TTC549 (cell line): Measurements from ENCODE around the gene KIRREL1.
A peak's percentile ranks its signal among the peaks of the same experiment; 100 is the strongest.
"Not testable (repeated sequence)": the region's sequence is repeated elsewhere in the genome, so short reads cannot be mapped to it uniquely, and the experiment has no call there.

Experiments
- FAIRE-seq: peaks from 2 replicates; lab custom pipeline; 2012; peaks lifted over from hg19 to GRCh38; lab: Jason Lieb, UNC

Gene KIRREL1

DNA sequence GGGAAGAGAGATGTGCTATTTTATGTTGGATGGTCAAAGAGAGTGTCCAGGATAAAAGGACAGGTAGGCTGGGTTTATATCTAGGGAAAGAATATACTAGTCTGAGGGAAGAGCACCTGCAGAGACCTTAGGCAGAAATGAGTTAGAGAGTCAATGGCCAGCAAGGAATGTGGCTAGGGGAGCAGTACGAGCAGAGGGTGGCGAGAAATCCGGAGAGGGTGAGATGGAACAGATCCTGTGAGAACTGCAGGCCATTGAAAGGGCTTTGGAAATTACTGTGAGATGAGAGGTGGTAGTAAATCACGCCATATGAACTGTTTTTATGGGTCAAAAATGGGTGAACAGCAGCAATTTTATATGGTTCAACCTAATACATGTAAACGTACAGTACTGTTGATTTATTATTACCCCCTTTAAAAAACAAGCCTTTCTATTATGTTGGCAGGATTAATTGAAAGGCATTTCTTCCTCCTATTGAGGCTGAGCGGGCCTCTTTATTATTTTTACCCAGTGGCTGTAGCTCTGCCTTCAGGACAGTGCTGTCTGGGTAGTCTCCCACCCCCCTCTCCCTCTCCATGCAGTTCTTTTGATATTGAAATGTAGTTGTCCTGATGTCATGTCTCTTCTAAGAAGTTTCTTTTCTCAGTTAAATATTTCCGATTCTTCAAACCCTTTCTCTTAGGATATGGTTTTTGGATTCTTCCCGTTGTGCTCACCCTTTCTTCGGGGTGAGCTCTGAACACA is 112.1 kb downstream of the KIRREL1 start:
- FAIRE-seq, result no peak

DNA sequence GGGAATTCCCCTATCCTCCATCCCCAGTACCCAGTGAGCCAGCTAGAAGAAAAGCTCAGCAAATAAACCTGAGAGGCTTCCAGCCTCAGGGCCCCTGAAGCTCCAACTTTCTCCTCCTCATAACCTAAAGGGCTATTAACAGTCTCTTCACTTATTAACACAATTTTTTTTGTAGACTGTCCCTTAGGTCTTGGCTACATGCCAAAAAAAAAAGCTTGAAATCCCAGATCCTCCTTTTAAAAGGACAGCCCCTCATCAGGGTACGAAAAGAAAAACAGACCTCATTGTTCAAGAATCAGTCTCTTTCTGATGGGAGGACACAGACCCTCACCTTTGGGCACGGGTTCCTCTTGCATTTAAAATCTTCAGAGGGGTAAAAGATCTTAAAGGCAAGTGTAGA is 114.5 kb downstream of the KIRREL1 start:
- FAIRE-seq, result no peak

DNA sequence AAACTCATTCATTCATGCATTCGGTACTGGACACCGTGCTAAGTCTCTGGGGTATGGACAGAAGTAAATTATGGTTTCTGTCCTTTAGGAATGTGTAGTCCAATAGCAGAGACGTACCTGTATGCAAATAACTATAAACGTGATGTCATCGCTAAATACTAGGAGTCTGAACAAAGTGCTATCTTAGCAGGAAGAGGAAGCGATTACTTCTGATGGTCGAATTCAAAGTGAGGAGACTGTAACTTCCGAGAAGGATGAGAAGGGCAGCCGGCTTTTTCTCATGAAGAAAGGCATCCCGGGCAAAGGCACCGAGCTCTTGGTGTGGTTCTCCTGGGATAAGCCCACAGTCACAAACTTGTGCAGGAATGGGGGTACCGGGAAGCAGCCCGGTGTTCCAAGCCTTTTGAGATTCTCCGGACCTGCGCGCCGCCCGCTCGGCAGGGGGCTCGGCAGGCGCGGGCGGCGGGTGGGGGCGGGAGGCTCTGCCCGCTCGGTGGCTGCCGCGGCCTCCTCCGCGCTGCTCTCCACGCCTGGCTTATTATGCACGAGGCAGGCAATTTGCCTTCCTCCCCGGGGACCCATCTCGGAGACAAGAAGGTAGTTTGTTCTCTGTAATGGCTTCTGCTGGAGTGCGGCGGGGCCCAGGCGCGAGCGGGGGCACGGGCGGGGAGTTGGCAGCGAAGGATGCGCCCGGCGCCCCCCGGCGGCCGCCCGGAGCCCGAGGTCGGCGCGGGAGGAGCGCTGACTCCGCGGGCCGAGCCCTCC is 119.7 kb downstream of the KIRREL1 start:
- FAIRE-seq, result no peak

DNA sequence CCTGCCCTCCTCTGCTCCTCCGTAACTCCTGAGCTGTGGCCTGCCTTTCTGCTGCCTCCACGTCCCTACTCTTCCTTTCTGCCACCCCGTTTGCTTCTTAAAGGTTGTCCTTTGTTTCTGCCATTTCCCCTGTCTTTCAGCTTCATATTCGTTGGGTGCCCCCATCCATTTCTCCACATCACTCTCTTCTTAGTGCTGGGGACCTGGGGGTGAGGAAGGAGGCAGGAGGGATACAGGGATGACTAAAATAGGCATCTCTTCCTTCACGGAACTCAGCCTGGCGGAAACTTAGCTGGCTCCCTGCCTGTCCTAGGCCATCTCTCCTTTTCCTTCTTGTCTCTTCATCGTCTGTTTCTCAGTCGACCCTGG is 120.3 kb downstream of the KIRREL1 start:
- FAIRE-seq, result no peak

DNA sequence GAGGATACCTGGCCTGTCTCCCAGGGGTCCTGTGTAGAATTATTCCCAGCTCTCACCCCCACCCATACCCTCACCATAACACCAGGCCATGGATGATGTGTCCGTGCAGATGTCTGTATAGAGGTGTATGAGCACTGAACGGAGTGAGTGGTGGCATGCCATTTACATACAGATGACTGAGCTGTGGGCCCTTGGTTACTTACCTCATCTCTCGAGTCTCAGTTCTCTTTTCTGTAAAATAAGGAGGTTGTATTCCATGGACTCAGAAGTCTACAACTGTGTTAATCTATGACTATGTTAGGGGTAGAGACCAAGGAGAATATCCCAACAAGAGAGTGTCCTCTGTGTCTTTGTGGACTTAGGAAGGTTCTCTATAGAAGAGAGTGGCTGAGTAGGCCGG is 121.7 kb downstream of the KIRREL1 start:
- FAIRE-seq, result no peak

DNA sequence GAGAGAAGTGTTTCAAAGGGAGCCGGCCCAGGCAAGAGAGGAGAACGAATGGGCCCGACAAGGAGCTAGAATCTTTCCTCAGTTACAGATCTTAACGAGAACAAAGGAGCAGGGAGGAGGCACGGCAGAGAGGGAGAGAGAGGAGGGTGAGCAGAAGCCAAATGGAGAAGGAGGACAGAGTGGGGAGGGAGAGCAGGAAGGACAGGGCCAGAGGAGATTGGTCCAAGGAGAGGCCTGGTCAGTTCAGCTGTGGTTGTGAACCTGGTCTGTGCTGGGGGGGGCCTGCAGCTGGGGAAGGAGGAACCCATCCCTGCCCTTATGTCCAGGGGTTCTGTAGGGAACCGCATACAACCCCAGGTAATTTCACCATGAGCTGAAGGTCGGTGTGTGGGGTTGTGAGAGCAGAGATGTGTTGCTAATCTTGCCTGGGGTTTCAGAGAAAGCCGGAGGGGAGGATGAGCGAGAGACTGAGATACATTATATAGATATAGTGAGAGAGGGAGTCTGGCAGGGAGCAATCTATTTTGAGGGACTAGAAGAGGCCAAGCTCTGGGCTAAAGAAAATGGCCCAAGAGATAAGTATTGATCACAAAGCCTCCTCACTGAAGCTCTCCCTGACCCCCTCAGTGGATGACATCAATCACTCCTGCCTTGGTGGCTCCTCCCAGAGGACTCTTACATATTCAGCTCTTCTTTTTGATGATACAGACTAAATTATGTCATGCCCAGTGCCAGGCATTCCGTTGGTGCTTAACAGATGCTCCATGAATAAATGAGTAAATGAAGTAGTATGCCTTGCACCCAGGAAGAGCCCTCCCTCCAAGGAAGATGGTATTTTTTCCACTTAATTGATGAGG is 123.1 kb downstream of the KIRREL1 start:
- no peak for FAIRE-seq

DNA sequence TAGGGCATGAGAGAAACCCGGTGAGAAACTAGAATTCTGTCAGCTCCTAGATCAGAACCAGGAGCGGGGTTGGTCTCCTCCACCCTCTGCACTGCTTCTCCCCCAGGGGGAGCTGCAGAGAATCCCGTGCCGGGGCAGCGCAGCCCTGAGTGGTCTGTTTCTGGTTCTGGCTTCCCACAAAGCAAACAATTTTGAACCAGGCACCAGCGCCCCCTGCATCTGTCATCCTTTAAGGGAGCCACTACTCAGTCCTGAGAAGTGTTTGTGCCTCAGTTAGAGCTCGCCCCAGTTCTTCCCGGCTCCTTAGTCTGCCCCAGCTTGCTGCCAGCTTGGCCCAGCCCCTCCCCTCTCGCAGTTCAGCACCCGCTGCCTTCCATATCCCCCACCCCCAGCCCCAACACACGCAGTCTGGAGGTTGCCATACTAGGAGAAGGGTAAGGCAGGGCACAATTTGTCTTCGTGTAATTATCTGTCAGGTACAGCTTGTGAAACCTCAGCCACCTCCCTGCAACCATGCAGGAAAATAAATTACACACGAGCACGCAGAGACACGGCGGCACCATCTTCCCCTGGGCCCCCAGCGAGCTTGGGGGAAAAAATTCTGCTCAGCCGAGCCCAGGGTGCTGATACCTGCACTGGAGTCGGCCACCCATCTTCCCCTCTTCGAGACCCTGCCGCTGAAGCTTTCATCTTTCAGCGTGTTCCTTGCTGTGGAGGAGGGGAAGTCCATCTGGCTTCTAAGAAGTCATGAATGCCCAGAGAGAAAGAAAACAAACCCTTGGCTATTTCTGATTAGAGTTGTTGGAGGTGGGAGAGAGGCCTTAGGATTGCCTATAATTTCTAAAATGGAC is 124.6 kb downstream of the KIRREL1 start:
- FAIRE-seq, result no peak

DNA sequence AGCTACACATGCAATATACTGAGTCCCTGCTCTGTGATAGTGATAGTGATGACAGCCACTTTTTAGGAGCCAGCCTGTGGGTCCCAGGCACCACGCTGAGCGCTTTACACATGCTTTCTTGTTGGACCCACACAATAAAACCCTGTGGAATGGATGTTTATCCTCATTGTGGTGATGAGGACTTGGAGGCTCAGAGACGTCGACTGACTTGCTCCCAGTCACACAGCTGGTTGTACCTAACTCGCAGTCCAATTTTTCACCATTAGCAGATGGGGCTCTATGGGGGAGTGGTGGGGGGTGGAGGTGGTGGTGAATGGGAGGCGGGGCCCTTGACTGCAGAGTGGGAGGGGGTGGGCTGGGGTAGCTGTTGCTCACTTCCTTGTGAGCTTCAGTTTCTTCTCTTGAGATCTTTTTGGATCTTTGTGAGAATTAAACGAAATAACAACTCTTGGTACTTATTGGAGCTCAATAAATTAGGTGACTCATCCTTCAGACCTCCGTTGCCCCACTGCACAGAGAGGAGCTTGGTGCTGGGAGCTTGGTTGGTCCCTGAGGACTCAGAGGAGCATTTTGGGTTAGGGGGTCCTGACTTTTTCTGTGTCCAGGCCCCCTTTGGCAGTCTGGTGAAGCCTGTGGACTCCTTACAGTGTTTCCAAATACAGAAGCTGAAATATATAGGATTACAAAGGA is 125.4 kb downstream of the KIRREL1 start:
- FAIRE-seq, result no peak

DNA sequence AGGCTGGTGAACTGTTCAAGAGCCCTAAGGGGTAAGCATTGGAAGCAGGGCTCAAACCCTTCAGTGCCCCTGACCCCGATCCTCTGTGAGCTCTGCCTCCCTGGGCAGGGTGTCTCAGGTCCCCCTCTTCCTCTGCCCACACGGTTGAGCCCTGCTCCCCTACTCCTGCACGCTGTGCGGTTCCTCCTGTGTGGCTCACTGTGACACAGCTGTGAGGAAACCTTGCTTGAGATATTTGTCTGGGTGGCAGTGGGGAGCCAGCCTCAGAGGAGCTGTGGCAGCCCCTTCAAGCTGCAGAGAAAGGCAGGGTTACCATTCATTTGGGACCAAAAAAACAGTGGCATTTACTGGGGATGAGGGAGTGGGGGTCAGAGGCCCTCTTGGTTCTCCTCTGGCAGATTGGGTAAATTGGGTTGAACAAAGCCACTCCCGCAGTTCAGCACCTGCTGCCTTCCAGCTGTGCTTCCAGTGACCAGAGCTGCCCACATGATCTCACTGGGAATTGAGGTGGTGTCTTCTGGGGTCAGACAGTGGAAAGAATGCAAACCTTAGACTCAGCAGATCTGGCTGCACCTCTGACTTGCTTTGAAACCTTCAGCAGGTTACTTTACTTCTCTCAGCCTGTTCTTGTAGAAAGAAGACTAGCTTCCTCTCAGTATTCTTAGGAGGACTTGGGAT is 126.7 kb downstream of the KIRREL1 start:
- no peak for FAIRE-seq

DNA sequence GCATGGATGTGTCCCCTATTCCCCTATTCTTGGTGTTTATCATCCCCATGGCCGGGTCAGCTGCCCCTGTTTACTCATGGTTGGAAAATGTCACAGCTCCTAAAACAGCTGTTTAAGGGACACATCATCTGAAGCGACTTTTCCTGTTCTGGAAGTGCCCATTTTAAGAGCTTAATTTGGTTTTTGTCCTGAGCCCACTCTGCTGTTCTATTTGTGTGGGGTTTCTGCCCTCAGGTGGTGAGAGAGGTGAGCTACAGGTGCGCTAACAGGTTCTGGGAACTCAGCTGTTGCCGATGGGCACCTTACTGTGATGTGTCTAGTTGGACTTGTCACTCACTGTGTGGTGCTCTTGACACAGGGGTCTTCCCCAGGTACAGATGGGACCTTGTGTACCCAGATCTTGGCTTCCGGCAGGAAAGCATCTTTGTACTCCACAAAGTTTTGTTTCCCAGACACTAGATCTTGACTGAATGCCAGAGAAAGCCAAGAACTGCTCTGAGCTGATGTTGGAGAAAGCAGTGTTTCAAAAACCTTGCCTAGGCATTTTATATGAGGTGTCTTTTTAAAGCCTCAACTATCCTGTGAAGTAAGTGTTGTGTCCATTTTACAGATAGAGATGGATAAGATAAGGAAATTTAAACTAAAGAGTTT is 128.3 kb downstream of the KIRREL1 start:
- peak; percentile 37 for FAIRE-seq

DNA sequence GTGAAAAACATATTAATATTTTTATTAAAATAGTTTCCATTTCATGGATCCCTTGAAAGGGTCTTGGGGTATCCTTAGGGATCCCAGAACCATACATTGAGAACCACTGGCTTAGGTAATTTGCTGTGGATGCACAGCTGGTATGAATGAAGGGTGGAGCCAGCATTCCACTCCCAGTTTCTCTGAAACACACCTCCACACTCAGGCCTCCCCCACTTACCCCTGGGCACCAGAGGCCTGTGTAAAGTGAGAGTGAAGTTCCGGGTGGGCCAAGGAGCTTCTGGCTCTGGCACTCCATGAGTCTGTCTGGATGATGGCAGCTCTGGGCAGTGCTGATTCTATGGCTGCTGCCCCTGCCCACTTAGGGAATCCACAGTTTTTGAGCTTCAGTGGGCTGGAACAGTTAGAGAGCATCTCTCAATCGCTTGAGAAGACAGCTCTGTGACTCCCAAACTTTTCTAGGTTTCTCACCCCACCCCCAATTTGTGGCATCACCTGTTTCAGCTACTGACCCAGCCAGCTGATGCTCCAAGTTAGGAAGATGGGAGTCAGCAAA is 129.5 kb downstream of the KIRREL1 start:
- no peak for FAIRE-seq

DNA sequence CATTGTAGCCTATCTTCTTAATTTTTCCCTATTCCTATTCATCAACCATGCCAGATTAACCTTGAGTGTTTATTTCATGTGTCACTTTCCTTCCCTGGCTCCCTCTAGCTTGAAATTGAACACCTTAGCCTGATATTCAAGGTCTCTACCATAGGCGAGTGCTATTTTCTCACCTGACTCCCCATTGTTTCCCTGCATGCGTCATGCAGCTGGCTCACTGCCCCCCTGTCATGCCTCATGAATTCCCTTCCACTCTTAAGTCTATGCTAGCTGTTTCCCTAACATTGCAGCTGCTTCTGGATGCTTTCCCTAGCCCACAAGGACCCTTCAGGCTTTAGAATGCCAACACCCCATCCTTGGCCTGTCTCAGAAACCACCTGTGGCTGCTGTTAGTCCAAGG is 130.6 kb downstream of the KIRREL1 start:
- no peak for FAIRE-seq

DNA sequence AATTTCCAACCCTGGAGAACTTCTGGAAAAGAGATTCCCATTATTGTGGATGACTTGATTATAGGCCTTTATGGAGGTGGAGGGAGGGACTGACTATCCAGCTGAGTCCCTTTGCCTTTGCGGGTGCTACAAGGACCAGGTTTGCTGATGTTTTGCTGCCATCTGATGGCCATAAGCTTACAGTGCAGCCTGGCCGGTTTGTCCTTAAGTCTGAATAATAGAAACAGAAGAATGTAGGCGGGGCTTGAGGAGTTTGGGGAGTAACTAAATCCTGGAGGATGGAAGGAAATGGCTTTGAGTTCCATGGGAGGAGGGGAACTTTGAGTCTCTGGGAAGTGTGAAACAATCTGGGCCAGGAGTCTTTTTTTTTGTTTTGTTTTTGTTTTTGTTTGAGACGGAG is 131.6 kb downstream of the KIRREL1 start:
- peak; percentile 99 for FAIRE-seq

DNA sequence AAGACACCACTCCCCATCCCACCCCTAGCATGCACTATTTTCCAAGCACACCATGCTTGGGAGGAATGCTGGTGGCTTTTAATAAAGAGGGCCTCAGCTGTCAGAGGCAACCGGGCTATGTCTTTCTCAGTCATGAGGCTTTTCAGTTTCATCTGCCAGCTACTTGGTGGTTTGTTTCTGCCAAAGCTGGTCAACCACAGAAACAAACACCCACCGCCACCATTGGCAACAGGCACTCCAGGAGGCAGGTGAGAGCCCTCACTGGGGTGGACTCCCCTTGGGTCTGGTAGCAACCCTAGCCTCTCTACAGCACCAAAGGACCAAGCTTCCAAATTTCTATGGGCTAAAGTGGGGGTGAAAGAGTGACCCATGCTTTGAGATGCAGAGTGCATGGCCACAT is 133.0 kb downstream of the KIRREL1 start:
- no peak for FAIRE-seq

DNA sequence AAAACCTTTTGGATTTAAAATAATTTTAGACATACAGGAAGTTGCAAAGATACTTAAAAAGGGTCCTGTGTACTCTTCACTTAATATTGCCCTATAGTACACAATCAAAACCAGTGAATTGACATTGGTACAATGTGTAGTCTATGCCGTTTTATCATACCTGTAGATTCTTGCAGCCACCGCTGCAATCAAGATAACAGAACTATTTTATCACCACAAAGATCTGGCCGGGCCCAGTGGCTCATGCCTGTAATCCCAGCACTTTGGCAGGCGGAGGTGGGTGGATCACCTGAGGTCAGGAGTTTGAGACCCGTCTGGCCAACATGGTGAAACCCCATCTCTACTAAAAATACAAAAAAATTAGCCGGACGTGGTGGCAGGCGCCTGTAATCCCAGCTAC is 135.1 kb downstream of the KIRREL1 start:
- not testable (repeated sequence) for FAIRE-seq

DNA sequence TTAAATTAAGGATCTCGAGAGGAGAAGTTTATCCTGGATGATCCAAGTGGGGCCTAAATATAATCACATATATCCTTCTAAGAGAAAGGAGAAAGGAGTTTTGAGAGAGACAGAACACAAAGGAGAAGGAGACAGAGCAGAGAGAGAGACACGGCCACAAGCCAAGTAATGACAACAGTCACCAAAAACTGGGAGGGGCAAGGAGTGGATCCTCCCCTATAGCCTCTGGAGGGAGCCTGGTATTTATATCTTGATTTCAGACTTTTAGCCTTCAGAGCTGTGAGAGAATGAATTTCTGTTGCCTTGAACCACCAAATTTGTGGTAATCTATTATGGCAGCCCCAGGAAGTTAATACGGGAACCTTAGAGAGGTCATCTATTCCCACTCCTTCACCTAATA is 137.8 kb downstream of the KIRREL1 start:
- FAIRE-seq, result no peak

DNA sequence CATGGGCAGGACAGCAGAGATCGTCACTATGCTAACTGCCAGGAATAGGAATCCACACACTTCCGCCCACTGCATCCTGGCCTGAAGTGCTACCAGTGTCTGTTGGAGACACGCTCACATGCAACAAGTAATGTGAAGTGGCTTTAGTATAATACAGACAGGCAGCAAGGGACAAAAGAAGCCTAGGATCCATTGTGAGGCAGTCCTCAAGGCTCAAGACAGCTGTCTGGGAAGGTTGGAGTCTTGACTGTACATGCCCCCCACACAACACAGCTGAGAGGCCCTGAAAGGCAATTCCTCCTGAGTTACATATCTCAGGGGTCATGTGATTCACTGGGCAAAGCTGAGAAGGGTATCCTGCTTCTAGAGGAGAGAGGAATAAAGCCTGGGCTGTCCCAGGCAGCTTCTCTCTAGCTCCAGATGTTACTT is 147.3 kb downstream of the KIRREL1 start:
- no peak for FAIRE-seq

DNA sequence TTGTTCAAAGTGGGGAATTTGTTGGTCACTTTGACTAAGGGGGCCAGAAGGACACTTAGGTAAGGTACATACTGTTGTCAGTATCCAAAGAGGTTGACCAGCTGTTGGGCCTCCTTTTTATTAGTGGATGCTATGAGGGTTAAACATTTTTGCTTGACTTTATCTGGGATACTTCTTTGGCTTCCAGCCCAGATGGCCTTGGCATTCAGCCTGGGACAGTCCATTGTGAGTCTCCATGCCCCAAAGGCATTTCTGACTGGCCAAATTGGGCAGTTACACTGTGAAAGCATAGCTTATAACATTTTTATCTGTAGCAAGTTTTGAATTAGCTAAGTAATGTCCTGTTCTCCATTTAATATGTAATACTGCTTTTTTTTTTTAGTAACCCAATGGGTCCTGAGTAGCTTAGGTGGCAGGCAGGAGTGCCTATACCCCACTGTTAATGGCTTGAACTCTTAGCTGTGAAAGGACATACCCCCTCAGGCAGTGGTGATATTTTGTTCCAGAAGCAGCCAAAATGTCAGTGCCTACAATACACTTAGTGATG is 151.8 kb downstream of the KIRREL1 start:
- no peak for FAIRE-seq

DNA sequence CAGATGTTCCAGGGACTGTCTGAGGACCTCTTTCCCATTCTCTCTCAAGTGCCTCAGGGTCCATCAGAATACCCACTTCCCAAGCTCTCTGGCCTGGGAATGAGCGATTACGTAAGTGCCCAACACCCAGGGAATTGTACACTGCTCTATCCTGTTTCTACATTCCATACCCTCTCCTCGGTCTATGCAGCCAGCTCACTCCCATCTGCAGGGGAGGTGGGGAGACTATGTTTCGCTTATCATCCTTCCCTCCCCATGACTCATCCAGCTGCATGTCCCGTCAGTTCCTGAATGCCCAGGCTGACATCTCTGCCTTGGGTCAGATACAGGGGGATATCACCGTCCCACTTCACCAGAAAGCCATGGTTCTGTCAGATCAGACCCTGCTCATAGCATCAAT is 152.7 kb downstream of the KIRREL1 start:
- no peak for FAIRE-seq

DNA sequence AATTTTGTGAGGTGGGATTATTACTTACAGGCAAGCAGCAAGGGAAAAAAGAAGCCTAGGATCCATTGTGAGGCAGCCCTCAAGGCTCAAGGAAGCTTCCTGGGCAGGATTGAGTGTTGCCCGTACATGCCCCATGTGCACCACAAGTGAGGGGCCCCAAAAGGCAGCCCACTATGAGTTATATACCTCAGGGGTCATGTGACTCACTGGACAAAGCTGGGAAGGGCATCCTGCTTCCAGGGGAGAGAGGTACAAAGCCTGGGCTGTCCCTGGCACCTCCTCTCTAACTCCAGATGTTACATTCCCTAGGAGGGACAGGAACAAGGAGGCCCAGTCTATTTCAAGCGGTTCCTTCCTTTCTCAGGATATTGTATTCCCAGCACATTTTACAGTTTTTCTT is 153.3 kb downstream of the KIRREL1 start:
- no peak for FAIRE-seq
